Glutamatergic neuron (in vitro differentiated cells): ENCODE results near the gene DNMT1. TPM values are rescaled to one million over a fixed set of nuclear protein-coding genes. Genes with fewer than 3 reads are reported as not detected.

ENCODE experiments used
- DNase-seq: peaks from one replicate; pipeline ENCODE4 v3.0.0; 2022
- H3K27ac Mint-ChIP-seq: one replicate; pipeline ENCODE4 v1.8.0; 2020; ENCODE audit warnings: mild to moderate bottlenecking, mixed read lengths, inconsistent platforms; ENCODE audit not compliant: unreplicated experiment
- H3K27me3 Mint-ChIP-seq: one replicate; pipeline ENCODE4 v1.8.0; 2020; ENCODE audit warnings: mild to moderate bottlenecking, moderate library complexity, mixed read lengths, inconsistent platforms; ENCODE audit not compliant: unreplicated experiment
- H3K36me3 Mint-ChIP-seq: one replicate; pipeline ENCODE4 v1.8.0; 2020; ENCODE audit warnings: mild to moderate bottlenecking, mixed read lengths, inconsistent platforms; ENCODE audit not compliant: unreplicated experiment
- H3K4me1 Mint-ChIP-seq: one replicate; pipeline ENCODE4 v1.8.0; 2020; ENCODE audit warnings: mild to moderate bottlenecking, low read depth, mixed read lengths, inconsistent platforms; ENCODE audit not compliant: unreplicated experiment
- H3K4me3 Mint-ChIP-seq: one replicate; pipeline ENCODE4 v1.8.0; 2020; ENCODE audit warnings: mild to moderate bottlenecking, mixed read lengths, inconsistent platforms; ENCODE audit not compliant: unreplicated experiment
- H3K9me3 Mint-ChIP-seq: one replicate; pipeline ENCODE4 v1.8.0; 2020; ENCODE audit warnings: mild to moderate bottlenecking, moderate library complexity, mixed read lengths, inconsistent platforms; ENCODE audit not compliant: unreplicated experiment
- total RNA-seq: library from RNA; stranded (reverse); fragmentation: NEBNext Ultra II Directional; extraction: Animal tissue kit (Norgen Biotek cat#: 25700); gene quantifications from one replicate; pipeline ENCODE4 v1.2.1, GENCODE V29; 2021; ENCODE audit not compliant: unreplicated experiment
- TF ChIP-seq, protein P1 (sequence below): fragments of 200-600 bp; sonication (generic); IDR thresholded peaks from one replicate; pipeline ENCODE4 v1.5.0; 2021; ENCODE audit not compliant: partially characterized antibody, unreplicated experiment

DNMT1 gene
- total RNA-seq, 1 donor from 2014 or later, result 129 TPM

DNA sequence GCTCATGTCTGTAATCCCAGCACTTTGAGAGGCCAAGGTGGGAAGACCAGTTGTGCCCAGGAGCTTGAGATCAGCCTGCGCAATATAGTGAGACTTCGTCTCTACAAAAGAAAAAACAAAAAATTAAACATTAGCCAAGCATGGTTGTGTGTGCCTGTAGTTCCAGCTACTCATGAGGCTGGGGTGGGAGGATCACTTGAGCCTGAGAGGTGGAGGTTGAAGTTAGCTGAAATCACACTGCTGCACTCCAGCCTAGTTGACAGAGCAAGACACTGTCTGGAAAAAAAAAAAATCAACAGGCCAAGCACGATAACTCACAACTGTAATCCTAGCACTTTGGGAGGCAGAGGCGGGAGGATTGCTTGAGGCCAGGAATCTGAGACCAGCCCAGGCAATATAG lies 40.2 kb upstream of the DNMT1 start:
- Mint-ChIP-seq H3K36me3 (no peaks in the 10 kb centered on the region), H3K27ac (peak overlapping the region; percentile 97), H3K4me3 (no peak overlapping the region), H3K4me1 (peaks cover 7% of the 10 kb centered on the region), H3K27me3 (peaks cover 11% of the 10 kb centered on the region), H3K9me3 (peaks cover 4% of the 10 kb centered on the region)
- no peak for DNase-seq
- TF ChIP-seq, protein P1, sequence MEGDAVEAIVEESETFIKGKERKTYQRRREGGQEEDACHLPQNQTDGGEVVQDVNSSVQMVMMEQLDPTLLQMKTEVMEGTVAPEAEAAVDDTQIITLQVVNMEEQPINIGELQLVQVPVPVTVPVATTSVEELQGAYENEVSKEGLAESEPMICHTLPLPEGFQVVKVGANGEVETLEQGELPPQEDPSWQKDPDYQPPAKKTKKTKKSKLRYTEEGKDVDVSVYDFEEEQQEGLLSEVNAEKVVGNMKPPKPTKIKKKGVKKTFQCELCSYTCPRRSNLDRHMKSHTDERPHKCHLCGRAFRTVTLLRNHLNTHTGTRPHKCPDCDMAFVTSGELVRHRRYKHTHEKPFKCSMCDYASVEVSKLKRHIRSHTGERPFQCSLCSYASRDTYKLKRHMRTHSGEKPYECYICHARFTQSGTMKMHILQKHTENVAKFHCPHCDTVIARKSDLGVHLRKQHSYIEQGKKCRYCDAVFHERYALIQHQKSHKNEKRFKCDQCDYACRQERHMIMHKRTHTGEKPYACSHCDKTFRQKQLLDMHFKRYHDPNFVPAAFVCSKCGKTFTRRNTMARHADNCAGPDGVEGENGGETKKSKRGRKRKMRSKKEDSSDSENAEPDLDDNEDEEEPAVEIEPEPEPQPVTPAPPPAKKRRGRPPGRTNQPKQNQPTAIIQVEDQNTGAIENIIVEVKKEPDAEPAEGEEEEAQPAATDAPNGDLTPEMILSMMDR, result no peak

GRCh38 chr19:10233946-10234345 lies 39.2 kb upstream of the DNMT1 start:
- no peak for DNase-seq
- Mint-ChIP-seq H3K27me3 (peaks cover 14% of the 10 kb centered on the region), H3K4me1 (peaks cover 11% of the 10 kb centered on the region), H3K27ac (no peak overlapping the region), H3K36me3 (no peaks in the 10 kb centered on the region), H3K4me3 (no peak overlapping the region), H3K9me3 (peaks cover 7% of the 10 kb centered on the region)
- TF ChIP-seq, protein P1, result no peak

DNA sequence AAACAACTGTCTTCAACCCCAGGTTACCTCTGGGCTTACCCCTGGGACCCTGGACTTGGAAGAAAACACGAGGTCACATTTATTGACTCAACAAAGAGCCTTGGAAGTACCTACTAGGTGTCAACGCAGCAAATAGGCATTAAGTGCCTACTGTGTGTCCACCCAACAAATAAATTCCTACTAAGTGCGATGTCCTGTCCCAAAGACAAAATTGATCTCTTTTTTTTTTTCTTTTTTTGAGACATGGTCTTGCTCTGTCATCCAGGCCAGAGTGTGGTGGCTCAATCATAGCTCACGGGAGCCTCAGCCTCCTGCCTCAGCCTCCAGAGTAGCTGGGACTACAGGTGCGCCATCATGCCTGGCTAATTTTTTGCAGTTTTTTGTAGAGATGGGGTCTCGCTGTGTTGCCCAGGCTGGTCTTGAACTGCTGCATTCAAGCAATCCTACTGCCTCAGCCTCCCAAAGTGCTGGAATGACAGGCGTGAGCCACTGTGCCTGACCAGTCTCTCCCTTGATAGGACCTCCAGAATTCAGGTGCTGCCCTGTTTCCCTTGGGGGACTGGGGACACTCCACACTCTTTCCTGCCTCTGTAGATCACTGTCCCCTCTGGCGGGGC lies 37.0 kb upstream of the DNMT1 start:
- H3K4me3 Mint-ChIP-seq, result peak overlapping the region; percentile 80
- H3K9me3 Mint-ChIP-seq, result peaks cover 8% of the 10 kb centered on the region
- no peak for DNase-seq
- H3K27me3 Mint-ChIP-seq, result peaks cover 13% of the 10 kb centered on the region
- peak overlapping the region; percentile 55 for H3K27ac Mint-ChIP-seq
- H3K36me3 Mint-ChIP-seq, result no peaks in the 10 kb centered on the region
- H3K4me1 Mint-ChIP-seq, result peaks cover 11% of the 10 kb centered on the region
- TF ChIP-seq, protein P1, result no peak

DNA sequence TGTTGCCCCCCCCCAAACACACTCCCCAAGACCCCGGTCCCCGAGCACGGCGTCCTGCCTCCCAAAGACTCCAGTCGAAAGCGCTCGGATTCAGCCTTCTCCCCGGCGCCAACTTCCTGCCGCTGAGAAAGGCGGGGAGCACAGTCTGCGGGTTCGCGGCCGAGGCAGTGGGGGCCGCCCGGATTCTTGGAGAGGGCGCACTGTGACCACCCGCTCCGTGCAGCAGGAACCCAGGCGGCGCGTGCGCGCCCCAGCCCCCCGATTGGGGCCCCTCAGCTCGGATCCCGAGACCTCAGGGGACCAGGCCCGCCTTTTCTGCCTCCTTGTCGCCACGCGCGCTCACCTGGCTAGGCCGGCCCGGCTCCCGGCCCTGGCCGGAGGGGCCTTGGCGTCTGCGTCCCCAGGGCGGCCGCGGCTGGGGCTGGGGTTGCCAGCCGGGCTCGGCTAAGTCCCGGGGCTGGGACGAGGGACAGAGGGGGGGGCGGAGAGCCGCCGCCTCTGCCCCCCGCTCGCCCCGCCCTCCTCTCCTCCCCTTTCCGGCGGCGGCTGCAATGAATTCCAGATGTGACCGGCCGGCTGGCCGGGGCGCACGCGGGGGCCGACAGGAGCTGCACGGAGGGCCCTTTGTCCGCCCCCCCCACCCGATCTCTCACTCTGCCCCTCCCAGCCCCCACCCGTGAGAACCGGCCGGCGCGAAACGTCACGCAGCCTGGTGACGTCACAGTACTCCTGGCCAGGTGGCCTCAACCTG lies 36.3 kb upstream of the DNMT1 start, which contains the start of gene S1PR2:
S1PR2 (minus strand) TSS at position 471 of the 751 bp plus-strand sequence. CDS start 6,426 bp downstream, outside the sequence.
- H3K36me3 Mint-ChIP-seq, result no peaks in the 10 kb centered on the region
- peaks cover 4% of the 10 kb centered on the region for H3K9me3 Mint-ChIP-seq
- TF ChIP-seq, protein P1, result no peak

GRCh38 chr19:10230173-10230860 lies 35.6 kb upstream of the DNMT1 start:
- Mint-ChIP-seq H3K27me3 (peaks cover 6% of the 10 kb centered on the region), H3K27ac (no peak overlapping the region), H3K9me3 (peaks cover 4% of the 10 kb centered on the region), H3K4me3 (peak overlapping the region; percentile 82), H3K36me3 (no peaks in the 10 kb centered on the region), H3K4me1 (peaks cover 4% of the 10 kb centered on the region)
- no peak for DNase-seq
- TF ChIP-seq, protein P1, result no peak

More for the DNA sequence above, 36.3 kb upstream of the DNMT1 start, which contains the start of gene S1PR2:
- H3K4me1 Mint-ChIP-seq, result peaks cover 6% of the 10 kb centered on the region
- peak; percentile 76 for DNase-seq
- peaks cover 8% of the 10 kb centered on the region for H3K27me3 Mint-ChIP-seq
- peak within 1 kb of the TSS; percentile 55 for H3K27ac Mint-ChIP-seq
- peak within 1 kb of the TSS; percentile 82 for H3K4me3 Mint-ChIP-seq
